ENCODE data around the gene LMBR1. TPM values are rescaled to one million over a fixed set of nuclear protein-coding genes. Genes with fewer than 3 reads are reported as not detected.
A peak's percentile ranks its signal among the peaks of the same experiment; 100 is the strongest.

Gene LMBR1
- total and polyA plus RNA-seq, 2 of the 13 experiments (the other 11 are each of a cell fraction or from before 2014, with no cell fraction given): 20.9 to 39.6 TPM

- TF ChIP-seq ZBTB10 (CRISPR knock-in tag; IDR thresholded peaks at IDR 0.05; ENCODE audit: borderline replicate concordance) (no peak), BRD4 (CRISPR knock-in tag; IDR thresholded peaks at IDR 0.05) (no peak), TFDP1 (CRISPR knock-in tag; IDR thresholded peaks at IDR 0.05; ENCODE audit: borderline replicate concordance) (no peak), ZNF501 (CRISPR knock-in tag; IDR thresholded peaks at IDR 0.05) (no peak), AHR (CRISPR knock-in tag; IDR thresholded peaks at IDR 0.05) (no peak), TMF1 (CRISPR knock-in tag; IDR thresholded peaks at IDR 0.05; ENCODE audit: low read depth) (no peak), ZNF576 (CRISPR knock-in tag; IDR thresholded peaks at IDR 0.05) (no peak), ARID5B (CRISPR knock-in tag; IDR thresholded peaks at IDR 0.05) (no peak), ZNF607 (CRISPR knock-in tag; IDR thresholded peaks at IDR 0.05; ENCODE audit: borderline replicate concordance) (no peak), TBX2 (CRISPR knock-in tag; IDR thresholded peaks at IDR 0.05; ENCODE audit: borderline replicate concordance) (peak; percentile 27; the same call in 1 of the 2 replicates), ZNF256 (CRISPR knock-in tag; conservative IDR thresholded peaks at IDR 0.05) (no peak), ZFP90 (CRISPR knock-in tag; IDR thresholded peaks at IDR 0.05; ENCODE audit: borderline replicate concordance) (no peak), MTA1 (CRISPR knock-in tag; IDR thresholded peaks at IDR 0.05; ENCODE audit: borderline replicate concordance) (no peak), ZNF639 (CRISPR knock-in tag; conservative IDR thresholded peaks at IDR 0.05) (no peak), ZNF331 (CRISPR knock-in tag; IDR thresholded peaks at IDR 0.05) (no peak)
- TF ChIP-seq, protein P1, sequence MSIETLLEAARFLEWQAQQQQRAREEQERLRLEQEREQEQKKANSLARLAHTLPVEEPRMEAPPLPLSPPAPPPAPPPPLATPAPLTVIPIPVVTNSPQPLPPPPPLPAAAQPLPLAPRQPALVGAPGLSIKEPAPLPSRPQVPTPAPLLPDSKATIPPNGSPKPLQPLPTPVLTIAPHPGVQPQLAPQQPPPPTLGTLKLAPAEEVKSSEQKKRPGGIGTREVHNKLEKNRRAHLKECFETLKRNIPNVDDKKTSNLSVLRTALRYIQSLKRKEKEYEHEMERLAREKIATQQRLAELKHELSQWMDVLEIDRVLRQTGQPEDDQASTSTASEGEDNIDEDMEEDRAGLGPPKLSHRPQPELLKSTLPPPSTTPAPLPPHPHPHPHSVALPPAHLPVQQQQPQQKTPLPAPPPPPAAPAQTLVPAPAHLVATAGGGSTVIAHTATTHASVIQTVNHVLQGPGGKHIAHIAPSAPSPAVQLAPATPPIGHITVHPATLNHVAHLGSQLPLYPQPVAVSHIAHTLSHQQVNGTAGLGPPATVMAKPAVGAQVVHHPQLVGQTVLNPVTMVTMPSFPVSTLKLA (IDR thresholded peaks at IDR 0.05): no peak
- TF ChIP-seq, protein P2, sequence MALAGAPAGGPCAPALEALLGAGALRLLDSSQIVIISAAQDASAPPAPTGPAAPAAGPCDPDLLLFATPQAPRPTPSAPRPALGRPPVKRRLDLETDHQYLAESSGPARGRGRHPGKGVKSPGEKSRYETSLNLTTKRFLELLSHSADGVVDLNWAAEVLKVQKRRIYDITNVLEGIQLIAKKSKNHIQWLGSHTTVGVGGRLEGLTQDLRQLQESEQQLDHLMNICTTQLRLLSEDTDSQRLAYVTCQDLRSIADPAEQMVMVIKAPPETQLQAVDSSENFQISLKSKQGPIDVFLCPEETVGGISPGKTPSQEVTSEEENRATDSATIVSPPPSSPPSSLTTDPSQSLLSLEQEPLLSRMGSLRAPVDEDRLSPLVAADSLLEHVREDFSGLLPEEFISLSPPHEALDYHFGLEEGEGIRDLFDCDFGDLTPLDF (CRISPR knock-in tag; IDR thresholded peaks at IDR 0.05): no peak
Observed at GRCh38 chr7:156650042-156650441, 242.9 kb downstream of the LMBR1 start (continued).

Data from HepG2 (cell line).